ENCODE data around the gene HOXA3. TPM values are rescaled to one million over a fixed set of nuclear protein-coding genes. Genes with fewer than 3 reads are reported as not detected.

HOXA3 gene
- total RNA-seq, 2 experiments from 2014 or later = not detected

- Mint-ChIP-seq H3K9me3 (no peaks in the 10 kb centered on the region), H3K27me3 (peaks cover 84% of the 10 kb centered on the region), H3K4me1 (ENCODE audit: low read depth) (peaks cover 45% of the 10 kb centered on the region), H3K4me3 (peak overlapping the region; percentile 51), H3K36me3 (ENCODE audit: low read depth) (no peaks in the 10 kb centered on the region), H3K27ac (no peak overlapping the region)
- CTCF ChIA-PET = interaction anchor here (0.7 to 1.4 kb wide), 3 partner anchors 21 to 45 kb away, joined by 3 to 4 read pairs (median 4); no protein-coding TSS in a partner anchor
- TF ChIP-seq CTCF (IDR thresholded peaks at IDR 0.05) = no peak
- intact Hi-C loops (cut with micrococcal nuclease) = loop anchor here (5.0 kb wide), 2 partner anchors 41 to 86 kb away; partner anchors contain the start of gene EVX1
- no peak for DNase-seq
- POLR2A ChIA-PET = interaction anchor here (1.1 to 1.7 kb wide), 2 partner anchors 10 to 59 kb away, joined by 4 to 5 read pairs; no protein-coding TSS in a partner anchor
- no peak for ATAC-seq
Observed at GRCh38 chr7:27155816-27156507, 3.6 kb upstream of the HOXA3 start.

GRCh38 chr7:27154901-27155815, 2.8 kb upstream of the HOXA3 start:
- H3K27ac Mint-ChIP-seq = peak overlapping the region; percentile 42
- CTCF ChIA-PET = interaction anchor here (0.7 to 2.0 kb wide), 3 partner anchors 23 to 44 kb away, joined by 3 to 6 read pairs (median 4); no protein-coding TSS in a partner anchor
- H3K27me3 Mint-ChIP-seq = peaks cover 89% of the 10 kb centered on the region
- no peaks in the 10 kb centered on the region for H3K9me3 Mint-ChIP-seq
- DNase-seq (peak; percentile 59), ATAC-seq (no peak)
- H3K4me1 Mint-ChIP-seq (ENCODE audit: low read depth) = peaks cover 48% of the 10 kb centered on the region
- H3K4me3 Mint-ChIP-seq = peak overlapping the region; percentile 31
- intact Hi-C loops (cut with micrococcal nuclease) = loop anchor here (5.0 kb wide), 2 partner anchors 42 to 87 kb away; partner anchors contain the start of gene EVX1
- TF ChIP-seq CTCF (IDR thresholded peaks at IDR 0.05) = no peak
- no peaks in the 10 kb centered on the region for H3K36me3 Mint-ChIP-seq (ENCODE audit: low read depth)
- POLR2A ChIA-PET = interaction anchor here (0.6 to 1.7 kb wide), 2 partner anchors 11 kb away, joined by 3 to 4 read pairs; no protein-coding TSS in a partner anchor

- peak overlapping the region; percentile 28 for H3K4me3 Mint-ChIP-seq
- POLR2A ChIA-PET = interaction anchor here (0.6 to 1.7 kb wide), 2 partner anchors 10 to 12 kb away, joined by 3 to 4 read pairs; no protein-coding TSS in a partner anchor
Observed at GRCh38 chr7:27154369-27154768, 2.0 kb upstream of the HOXA3 start.

GRCh38 chr7:27153526-27153925, 1.1 kb upstream of the HOXA3 start:
- ATAC-seq = no peak
- ChIA-PET POLR2A (no interaction called here), CTCF (interaction anchor here (1.3 to 6.2 kb wide), 3 partner anchors 9 to 26 kb away, joined by 3 to 63 read pairs (median 6); no protein-coding TSS in a partner anchor)
- no peak overlapping the region for H3K4me3 Mint-ChIP-seq
- H3K4me1 Mint-ChIP-seq (ENCODE audit: low read depth) = peaks cover 40% of the 10 kb centered on the region
- no peaks in the 10 kb centered on the region for H3K9me3 Mint-ChIP-seq
- H3K27ac Mint-ChIP-seq = no peak overlapping the region
- H3K27me3 Mint-ChIP-seq = peaks cover 86% of the 10 kb centered on the region
- no peaks in the 10 kb centered on the region for H3K36me3 Mint-ChIP-seq (ENCODE audit: low read depth)
- intact Hi-C loops (cut with micrococcal nuclease) = no loop called here
- no peak for DNase-seq
- TF ChIP-seq CTCF (IDR thresholded peaks at IDR 0.05) = no peak

More at GRCh38 chr7:27154369-27154768, 2.0 kb upstream of the HOXA3 start:
- Mint-ChIP-seq H3K27me3 (peaks cover 88% of the 10 kb centered on the region), H3K27ac (no peak overlapping the region), H3K36me3 (ENCODE audit: low read depth) (no peaks in the 10 kb centered on the region), H3K4me1 (ENCODE audit: low read depth) (peaks cover 42% of the 10 kb centered on the region), H3K9me3 (no peaks in the 10 kb centered on the region)
- ATAC-seq (no peak), DNase-seq (no peak)
- intact Hi-C loops (cut with micrococcal nuclease) = no loop called here
- TF ChIP-seq CTCF (IDR thresholded peaks at IDR 0.05) = no peak
- CTCF ChIA-PET = interaction anchor here (1.3 to 2.0 kb wide), 3 partner anchors 14 to 26 kb away, joined by 3 to 6 read pairs (median 4); no protein-coding TSS in a partner anchor
